Adrenal gland (tissue), 5 donors: Measurements from ENCODE around the gene FAM50B.

Source experiments
- POLR2A ChIP-seq, 2 donors: fragments of 450-650 bp; IDR thresholded peaks; one replicate each; pipeline ENCODE4 v1.6.1; 2017; ENCODE audit warnings: antibody characterized with exemption in 2 of 2, mild to moderate bottlenecking in 2 of 2, moderate library complexity in 1 of 2
- TF ChIP-seq, protein P1 (sequence below), 6 experiments: fragments of 450-650 bp in 4 of 6; fragments of 200-600 bp in 2 of 6; sonication (generic) in 1 of 6; IDR thresholded peaks; 1 replicate in 5 of 6; 2 replicates in 1 of 6; pipeline versions ENCODE4 v1.5.1 to v1.8.0; 2016 to 2021; ENCODE audit warnings: antibody characterized with exemption in 6 of 6, mild to moderate bottlenecking in 2 of 6, moderate library complexity in 1 of 6
- donor health status: DM: no; HTN: no; CAD: no.

GRCh38 chr6:3805448-3806123 lies 43.6 kb upstream of the FAM50B start:
- TF ChIP-seq, protein P1, sequence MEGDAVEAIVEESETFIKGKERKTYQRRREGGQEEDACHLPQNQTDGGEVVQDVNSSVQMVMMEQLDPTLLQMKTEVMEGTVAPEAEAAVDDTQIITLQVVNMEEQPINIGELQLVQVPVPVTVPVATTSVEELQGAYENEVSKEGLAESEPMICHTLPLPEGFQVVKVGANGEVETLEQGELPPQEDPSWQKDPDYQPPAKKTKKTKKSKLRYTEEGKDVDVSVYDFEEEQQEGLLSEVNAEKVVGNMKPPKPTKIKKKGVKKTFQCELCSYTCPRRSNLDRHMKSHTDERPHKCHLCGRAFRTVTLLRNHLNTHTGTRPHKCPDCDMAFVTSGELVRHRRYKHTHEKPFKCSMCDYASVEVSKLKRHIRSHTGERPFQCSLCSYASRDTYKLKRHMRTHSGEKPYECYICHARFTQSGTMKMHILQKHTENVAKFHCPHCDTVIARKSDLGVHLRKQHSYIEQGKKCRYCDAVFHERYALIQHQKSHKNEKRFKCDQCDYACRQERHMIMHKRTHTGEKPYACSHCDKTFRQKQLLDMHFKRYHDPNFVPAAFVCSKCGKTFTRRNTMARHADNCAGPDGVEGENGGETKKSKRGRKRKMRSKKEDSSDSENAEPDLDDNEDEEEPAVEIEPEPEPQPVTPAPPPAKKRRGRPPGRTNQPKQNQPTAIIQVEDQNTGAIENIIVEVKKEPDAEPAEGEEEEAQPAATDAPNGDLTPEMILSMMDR (IDR thresholded peaks at IDR 0.05) = no peak
- TF ChIP-seq POLR2A (IDR thresholded peaks at IDR 0.05) = no peak
